Neural progenitor cell (in vitro differentiated cells): ENCODE data around the gene UBR7.

Source experiments
- CTCF ChIP-seq: fragments of 200-600 bp; sonication (generic); IDR thresholded peaks from 2 replicates; pipeline ENCODE4 v1.5.1; 2017; ENCODE audit warnings: antibody characterized with exemption, mild to moderate bottlenecking
- EZH2 ChIP-seq: fragments of 200-600 bp; sonication (generic); IDR thresholded peaks from 2 replicates; pipeline ENCODE4 v1.6.1; 2017; ENCODE audit warnings: antibody characterized with exemption, mild to moderate bottlenecking, moderate library complexity
- EZH2phosphoT487 ChIP-seq: fragments of 200-600 bp; sonication (generic); IDR thresholded peaks from 2 replicates; pipeline ENCODE4 v1.6.1; 2017; ENCODE audit warnings: antibody characterized with exemption

GRCh38 chr14:93173943-93174395, 33.1 kb upstream of the UBR7 start:
- no peak for TF ChIP-seq CTCF
- TF ChIP-seq EZH2phosphoT487, result no peak
- no peak for TF ChIP-seq EZH2
